Subcutaneous abdominal adipose tissue (tissue), 5 donors: ENCODE measurements around the gene GMPR2.

Experiments used
- H3K27ac ChIP-seq: one replicate; pipeline ENCODE4 v1.7.0; 2013; ENCODE audit warnings: low read depth, mild to moderate bottlenecking, inconsistent platforms, low read length, moderate library complexity
- H3K27me3 ChIP-seq, 5 donors: one replicate each; pipeline ENCODE4 v1.7.0; 2013; ENCODE audit warnings: low read length in 5 of 5, inconsistent platforms in 1 of 5; ENCODE audit not compliant: control insufficient read depth in 5 of 5, insufficient read depth in 4 of 5
- H3K36me3 ChIP-seq, 5 donors: one replicate each; pipeline ENCODE4 v1.7.0; 2013; ENCODE audit warnings: low read length in 5 of 5; ENCODE audit not compliant: control insufficient read depth in 5 of 5, insufficient read depth in 5 of 5
- H3K4me1 ChIP-seq, 5 donors: one replicate each; pipeline ENCODE4 v1.7.0; 2013; ENCODE audit warnings: low read length in 5 of 5, mild to moderate bottlenecking in 3 of 5, moderate library complexity in 1 of 5; ENCODE audit not compliant: control insufficient read depth in 5 of 5, insufficient read depth in 5 of 5
- H3K4me3 ChIP-seq, 5 donors: one replicate each; pipeline ENCODE4 v1.7.0; 2013; ENCODE audit warnings: low read length in 5 of 5, low read depth in 1 of 5
- H3K9ac ChIP-seq, 5 donors: one replicate each; pipeline ENCODE4 v1.7.0; 2013; ENCODE audit warnings: low read length in 5 of 5, mild to moderate bottlenecking in 4 of 5, moderate library complexity in 3 of 5
- H3K9me3 ChIP-seq, 5 donors: one replicate each; pipeline ENCODE4 v1.7.0; 2013; ENCODE audit warnings: low read length in 5 of 5; ENCODE audit not compliant: control insufficient read depth in 5 of 5
- donor health status: healthy.
- donor health status: healthy.
- donor health status: healthy.
- donor health status: healthy.
- donor health status: healthy.

The GMPR2 gene

GRCh38 chr14:24283796-24284460, 51.2 kb downstream of the GMPR2 start:
- no peak overlapping the region for H3K4me3 ChIP-seq
- no peaks in the 10 kb centered on the region for H3K9me3 ChIP-seq
- peaks cover 3 to 51% (median 41%) of the 10 kb centered on the region in 5 donors for H3K4me1 ChIP-seq
- H3K27me3 ChIP-seq: no peaks in the 10 kb centered on the region
- no peaks in the 10 kb centered on the region for H3K36me3 ChIP-seq
- no peak overlapping the region for H3K27ac ChIP-seq
- H3K9ac ChIP-seq: no peak overlapping the region

GRCh38 chr14:24284501-24285035, 51.8 kb downstream of the GMPR2 start:
- no peaks in the 10 kb centered on the region for H3K27me3 ChIP-seq
- H3K9ac ChIP-seq: no peak overlapping the region
- H3K4me1 ChIP-seq: peaks cover 3 to 44% (median 34%) of the 10 kb centered on the region in 5 donors
- H3K36me3 ChIP-seq: peaks cover 0 to 4% (median 3%) of the 10 kb centered on the region in 5 donors
- no peaks in the 10 kb centered on the region for H3K9me3 ChIP-seq
- no peak overlapping the region for H3K27ac ChIP-seq
- H3K4me3 ChIP-seq: no peak overlapping the region

GRCh38 chr14:24285351-24285750, 52.6 kb downstream of the GMPR2 start:
- peaks cover 3 to 37% (median 30%) of the 10 kb centered on the region in 5 donors for H3K4me1 ChIP-seq
- H3K27ac ChIP-seq: no peak overlapping the region
- no peaks in the 10 kb centered on the region for H3K9me3 ChIP-seq

GRCh38 chr14:24286996-24287395, 54.3 kb downstream of the GMPR2 start:
- no peaks in the 10 kb centered on the region for H3K9me3 ChIP-seq
- no peak overlapping the region for H3K27ac ChIP-seq
- H3K4me1 ChIP-seq: peaks cover 0 to 24% (median 21%) of the 10 kb centered on the region in 5 donors
- no peaks in the 10 kb centered on the region for H3K27me3 ChIP-seq
- H3K36me3 ChIP-seq: peaks cover 0 to 28% (median 28%) of the 10 kb centered on the region in 5 donors
- no peak overlapping the region for H3K4me3 ChIP-seq
- H3K9ac ChIP-seq: no peak overlapping the region

More at GRCh38 chr14:24285351-24285750, 52.6 kb downstream of the GMPR2 start:
- Histone ChIP-seq H3K27me3 (no peaks in the 10 kb centered on the region), H3K36me3 (peaks cover 0 to 12% (median 11%) of the 10 kb centered on the region in 5 donors), H3K9ac (no peak overlapping the region), H3K4me3 (no peak overlapping the region)
